ENCODE data around the gene TLR2.

TLR2 gene

GRCh38 chr4:153684182-153684970 is at the start of gene TLR2:
Gene TLR2, plus strand, starts transcription at chr4:153684280. Its CDS starts 18,628 bp downstream, at chr4:153702908.
- DNase-seq: no peak

GRCh38 chr4:153634738-153635353 is 49.2 kb upstream of the TLR2 start:
- peak in 1 of 2 experiments; percentile 26 for DNase-seq

- no peak for DNase-seq
Observed at GRCh38 chr4:153635846-153636245, 48.2 kb upstream of the TLR2 start.

- no peak for DNase-seq
Observed at GRCh38 chr4:153637201-153637600, 46.9 kb upstream of the TLR2 start.

- no peak for DNase-seq
Observed at GRCh38 chr4:153638011-153638410, 46.1 kb upstream of the TLR2 start.

- DNase-seq: no peak
Observed at GRCh38 chr4:153638999-153639398, 45.1 kb upstream of the TLR2 start.

- DNase-seq: no peak
Observed at GRCh38 chr4:153639833-153640802, 44.0 kb upstream of the TLR2 start.

- no peak for DNase-seq
Observed at GRCh38 chr4:153641532-153641931, 42.5 kb upstream of the TLR2 start.

GRCh38 chr4:153643406-153644383 is 40.4 kb upstream of the TLR2 start:
- DNase-seq: peak in 1 of 2 experiments; percentile 59

GRCh38 chr4:153645183-153645582 is 38.9 kb upstream of the TLR2 start:
- no peak for DNase-seq

- DNase-seq: no peak
Observed at GRCh38 chr4:153646261-153646660, 37.8 kb upstream of the TLR2 start.

- no peak for DNase-seq
Observed at GRCh38 chr4:153646978-153647377, 37.1 kb upstream of the TLR2 start.

- no peak for DNase-seq
Observed at GRCh38 chr4:153647975-153648374, 36.1 kb upstream of the TLR2 start.

- DNase-seq: peak in 1 of 2 experiments; percentile 25
Observed at GRCh38 chr4:153649572-153649991, 34.5 kb upstream of the TLR2 start.

- no peak for DNase-seq
Observed at GRCh38 chr4:153651116-153651515, 33.0 kb upstream of the TLR2 start.

- peak in 1 of 2 experiments; percentile 17 for DNase-seq
Observed at GRCh38 chr4:153651587-153651986, 32.5 kb upstream of the TLR2 start.

GRCh38 chr4:153652051-153652784 is 31.9 kb upstream of the TLR2 start:
- DNase-seq: peak; percentile 25 to 53

GRCh38 chr4:153655002-153655541 is 29.0 kb upstream of the TLR2 start:
- no peak for DNase-seq

- DNase-seq: no peak
Observed at GRCh38 chr4:153655928-153656327, 28.2 kb upstream of the TLR2 start.

GRCh38 chr4:153661215-153661822 is 22.8 kb upstream of the TLR2 start:
- no peak for DNase-seq

Data from SW 1271 (cell line).